ENCODE measurements around the gene GPR137C.
A peak's percentile ranks its signal among the peaks of the same experiment; 100 is the strongest.

The GPR137C gene

DNA sequence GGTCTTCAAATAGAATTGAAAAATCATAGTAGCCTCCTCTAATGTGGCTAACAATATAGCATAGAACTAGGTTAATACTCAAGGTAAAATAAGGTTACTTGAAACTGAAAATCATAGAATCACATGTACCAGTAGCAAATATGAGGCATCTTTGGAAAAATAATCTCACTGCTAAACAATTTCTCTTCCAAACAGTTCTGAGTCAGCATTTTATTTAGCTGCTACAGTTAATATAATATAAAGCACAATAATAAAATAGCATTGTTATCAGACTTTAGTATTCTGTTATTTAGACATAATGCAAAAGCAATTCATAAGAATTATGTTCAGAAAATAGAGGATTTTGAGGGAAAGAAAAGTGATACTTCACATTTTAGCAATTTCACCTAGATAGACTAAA, 107.7 kb downstream of the GPR137C start:
- DNase-seq (ENCODE audit: low read depth): no peak
- no peak for TF ChIP-seq CTCF (IDR thresholded peaks at IDR 0.05; ENCODE audit: insufficient read depth, low read depth, low read length, missing control alignments)
- no peak overlapping the region for H3K4me3 ChIP-seq (ENCODE audit: low read depth, low read length)

GRCh38 chr14:52660832-52661231, 108.2 kb downstream of the GPR137C start:
- TF ChIP-seq CTCF (IDR thresholded peaks at IDR 0.05; ENCODE audit: insufficient read depth, low read depth, low read length, missing control alignments): no peak
- DNase-seq (ENCODE audit: low read depth): no peak
- H3K4me3 ChIP-seq (ENCODE audit: low read depth, low read length): no peak overlapping the region

DNA sequence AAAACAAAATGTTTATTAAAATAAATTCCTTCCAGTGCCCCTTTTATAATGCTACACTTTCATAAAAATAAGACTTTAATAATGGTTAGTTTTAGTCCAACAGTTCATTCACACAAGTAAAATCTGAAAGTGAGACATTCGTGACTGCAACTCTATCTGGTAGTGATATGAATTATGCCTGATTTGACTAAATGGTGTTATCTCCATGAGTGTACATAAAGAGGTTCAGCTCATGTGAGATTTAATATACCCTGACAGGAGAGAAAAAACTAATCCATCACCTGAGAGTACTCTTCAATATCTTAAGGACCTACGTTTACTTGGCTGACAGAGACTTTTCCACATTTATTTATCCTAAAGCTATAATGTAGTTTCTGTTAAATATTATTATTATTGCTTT, 108.7 kb downstream of the GPR137C start:
- DNase-seq (ENCODE audit: low read depth): peak; percentile 5
- no peak for TF ChIP-seq CTCF (IDR thresholded peaks at IDR 0.05; ENCODE audit: insufficient read depth, low read depth, low read length, missing control alignments)
- H3K4me3 ChIP-seq (ENCODE audit: low read depth, low read length): no peak overlapping the region

GRCh38 chr14:52663850-52664249, 111.2 kb downstream of the GPR137C start:
- no peak overlapping the region for H3K4me3 ChIP-seq (ENCODE audit: low read depth, low read length)
- no peak for TF ChIP-seq CTCF (IDR thresholded peaks at IDR 0.05; ENCODE audit: insufficient read depth, low read depth, low read length, missing control alignments)
- no peak for DNase-seq (ENCODE audit: low read depth)

DNA sequence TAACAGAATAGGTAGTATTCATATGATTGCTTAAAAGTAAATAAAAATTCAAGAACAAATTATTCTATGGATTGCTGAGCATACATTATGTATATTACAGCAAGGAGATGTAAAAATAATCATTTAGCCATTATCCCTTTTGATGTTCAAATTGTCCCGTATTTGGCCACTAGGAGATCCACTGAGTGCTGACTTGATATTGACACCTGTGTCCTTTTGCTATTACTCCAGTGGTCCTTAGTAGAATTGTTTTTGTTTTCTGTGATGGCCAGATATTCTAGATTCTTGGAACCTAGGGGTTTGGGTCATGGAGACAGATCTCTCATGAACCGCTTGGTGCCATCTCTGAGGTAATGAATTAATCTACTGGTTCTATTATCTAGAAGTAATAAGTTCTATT, 126.0 kb downstream of the GPR137C start:
- H3K4me3 ChIP-seq (ENCODE audit: low read depth, low read length): no peak overlapping the region
- DNase-seq (ENCODE audit: low read depth): peak; percentile 12
- peak; percentile 41 for TF ChIP-seq CTCF (IDR thresholded peaks at IDR 0.05; ENCODE audit: insufficient read depth, low read depth, low read length, missing control alignments)

GRCh38 chr14:52683985-52684520, 131.4 kb downstream of the GPR137C start:
- H3K4me3 ChIP-seq (ENCODE audit: low read depth, low read length): no peak overlapping the region
- DNase-seq (ENCODE audit: low read depth): no peak
- no peak for TF ChIP-seq CTCF (IDR thresholded peaks at IDR 0.05; ENCODE audit: insufficient read depth, low read depth, low read length, missing control alignments)

- no peak for TF ChIP-seq CTCF (IDR thresholded peaks at IDR 0.05; ENCODE audit: insufficient read depth, low read depth, low read length, missing control alignments)
- no peak for DNase-seq (ENCODE audit: low read depth)
- H3K4me3 ChIP-seq (ENCODE audit: low read depth, low read length): no peak overlapping the region
Observed at GRCh38 chr14:52686176-52686575, 133.5 kb downstream of the GPR137C start.
